Lower lobe of right lung (tissue), 2 donors: Measurements from ENCODE around the gene FADS1. TPM values are rescaled to one million over a fixed set of nuclear protein-coding genes. Genes with fewer than 3 reads are reported as not detected.

Experiments
- ATAC-seq, 2 donors: fragments of 200-7000 bp; cut with Tn5 transposase; one replicate each; pipeline ENCODE4 v1.9.1; 2020 to 2022; ENCODE audit warnings: mild to moderate bottlenecking in 2 of 2, moderate library complexity in 2 of 2
- DNase-seq: peaks from one replicate; pipeline ENCODE4 v3.0.0-alpha.2; 2020
- H3K27ac ChIP-seq: fragments of 200-600 bp; one replicate; pipeline ENCODE4 v1.8.0; 2022
- H3K27me3 ChIP-seq: fragments of 200-600 bp; one replicate; pipeline ENCODE4 v1.8.0; 2022; ENCODE audit warnings: low read depth
- H3K36me3 ChIP-seq: fragments of 200-600 bp; one replicate; pipeline ENCODE4 v1.8.0; 2022; ENCODE audit warnings: mild to moderate bottlenecking
- H3K4me1 ChIP-seq: fragments of 200-600 bp; one replicate; pipeline ENCODE4 v1.8.0; 2022
- H3K4me3 ChIP-seq: fragments of 200-600 bp; one replicate; pipeline ENCODE4 v1.8.0; 2022; ENCODE audit warnings: mild to moderate bottlenecking
- H3K9me3 ChIP-seq: fragments of 200-600 bp; one replicate; pipeline ENCODE4 v1.8.0; 2022
- CTCF ChIP-seq: fragments of 200-600 bp; IDR thresholded peaks from one replicate; pipeline ENCODE4 v1.8.0; 2022; ENCODE audit warnings: antibody characterized with exemption, mild to moderate bottlenecking
- intact Hi-C: fragments of 100-400 bp; cut with DNase I; formaldehyde crosslinking; loops from one replicate; pipeline ENCODE4 v1.11.0; 2022
- total RNA-seq: library from RNA; stranded (reverse); fragmentation: NEBNext Ultra II Directional; extraction: Animal tissue kit (Norgen Biotek cat#: 25700); gene quantifications from one replicate; pipeline ENCODE4 v1.2.1, GENCODE V29; 2021
- donor health status: DM: no; HTN: yes; CAD: no; lungs with severe emphysema.

FADS1 gene
- total RNA-seq, 1 donor from 2014 or later: 63.6 TPM

- no peaks in the 10 kb centered on the region for H3K27me3 ChIP-seq
- DNase-seq (no peak), ATAC-seq (no peak)
- H3K27ac ChIP-seq: peak overlapping the region; percentile 53
- intact Hi-C loops: no loop called here
- no peaks in the 10 kb centered on the region for H3K9me3 ChIP-seq
- H3K36me3 ChIP-seq: no peaks in the 10 kb centered on the region
- H3K4me3 ChIP-seq: peak overlapping the region; percentile 3
- TF ChIP-seq CTCF: no peak
- H3K4me1 ChIP-seq: no peaks in the 10 kb centered on the region
These were observed 46.7 kb downstream of the FADS1 start for GRCh38 chr11:61769946-61770683.

GRCh38 chr11:61769169-61769920 lies 47.5 kb downstream of the FADS1 start:
- peak overlapping the region; percentile 53 for H3K27ac ChIP-seq
- H3K36me3 ChIP-seq: no peaks in the 10 kb centered on the region
- TF ChIP-seq CTCF: peak; percentile 25
- H3K4me3 ChIP-seq: peak overlapping the region; percentile 3
- DNase-seq (peak; percentile 67), ATAC-seq (peak; percentile 68 to 71)
- H3K9me3 ChIP-seq: no peaks in the 10 kb centered on the region
- intact Hi-C loops: no loop called here
- H3K4me1 ChIP-seq: no peaks in the 10 kb centered on the region
- H3K27me3 ChIP-seq: no peaks in the 10 kb centered on the region

GRCh38 chr11:61768376-61769076 lies 48.3 kb downstream of the FADS1 start:
- no peaks in the 10 kb centered on the region for H3K9me3 ChIP-seq
- no peak overlapping the region for H3K4me3 ChIP-seq
- intact Hi-C loops: no loop called here
- DNase-seq: no peak
- TF ChIP-seq CTCF: no peak
- peak overlapping the region; percentile 53 for H3K27ac ChIP-seq
- no peaks in the 10 kb centered on the region for H3K36me3 ChIP-seq
- no peaks in the 10 kb centered on the region for H3K27me3 ChIP-seq
- H3K4me1 ChIP-seq: no peaks in the 10 kb centered on the region
- no peak for ATAC-seq

GRCh38 chr11:61766353-61766841 lies 50.4 kb downstream of the FADS1 start:
- Histone ChIP-seq H3K27ac (peak overlapping the region; percentile 18), H3K36me3 (no peaks in the 10 kb centered on the region), H3K9me3 (no peaks in the 10 kb centered on the region), H3K27me3 (peaks cover 10% of the 10 kb centered on the region), H3K4me1 (no peaks in the 10 kb centered on the region), H3K4me3 (no peak overlapping the region)
- DNase-seq (peak; percentile 69), ATAC-seq (peak; percentile 9 to 63)
- intact Hi-C loops: no loop called here
- TF ChIP-seq CTCF: no peak

GRCh38 chr11:61765550-61766253 lies 51.1 kb downstream of the FADS1 start:
- Histone ChIP-seq H3K27ac (peak overlapping the region; percentile 36), H3K27me3 (peaks cover 10% of the 10 kb centered on the region), H3K9me3 (no peaks in the 10 kb centered on the region), H3K4me1 (no peaks in the 10 kb centered on the region), H3K36me3 (no peaks in the 10 kb centered on the region), H3K4me3 (no peak overlapping the region)
- intact Hi-C loops: no loop called here
- no peak for DNase-seq
- TF ChIP-seq CTCF: no peak
- ATAC-seq: no peak
